OCI-LY7 (cell line): ENCODE results near the gene PRRX2. TPM values are rescaled to one million over a fixed set of nuclear protein-coding genes. Genes with fewer than 3 reads are reported as not detected.

Experiments
- BruUV-seq: library from RNA; stranded (reverse); fragments of 400-500 nt; replicated peaks from 2 replicates; lab custom pipeline; 2021; lab: Mats Ljungman, UMichigan
- CTCF ChIA-PET: fragments of 300-600 bp; sonication (Branson Sonifier 250); formaldehyde crosslinking; loops from one replicate; lab custom pipeline; 2022; ENCODE audit warnings: antibody characterized with exemption; ENCODE audit not compliant: unreplicated experiment; lab: Charles Lee
- POLR2A ChIA-PET: fragments of 300-600 bp; sonication (Branson Sonifier 250); formaldehyde crosslinking; loops from one replicate; lab custom pipeline; 2022; ENCODE audit warnings: antibody characterized with exemption; lab: Charles Lee
- DNase-seq: peaks from one replicate; pipeline ENCODE4 v3.0.0-alpha.2; 2015; ENCODE audit warnings: low spot score
- H2AFZ ChIP-seq: fragments of 200-600 bp; sonication (generic), shearing (Covaris generic); 2 replicates; pipeline ENCODE4 v1.6.1; 2014; ENCODE audit warnings: mild to moderate bottlenecking, antibody characterized with exemption, low read length, moderate library complexity
- H3K27ac ChIP-seq: fragments of 200-600 bp; sonication (generic); 2 replicates; pipeline ENCODE4 v1.5.1; 2014; ENCODE audit warnings: mixed run types, low read depth, mild to moderate bottlenecking, moderate library complexity, low read length, inconsistent platforms; ENCODE audit not compliant: poor library complexity, severe bottlenecking
- H3K36me3 ChIP-seq: fragments of 200-600 bp; sonication (generic); 2 replicates; pipeline ENCODE4 v1.6.1; 2014; ENCODE audit warnings: mild to moderate bottlenecking, antibody characterized with exemption, low read length, moderate library complexity, mixed read lengths; ENCODE audit not compliant: insufficient read depth
- H3K4me1 ChIP-seq: fragments of 200-600 bp; sonication (generic); 2 replicates; pipeline ENCODE4 v1.5.1; 2014; ENCODE audit warnings: mild to moderate bottlenecking, low read length; ENCODE audit not compliant: insufficient read depth, poor library complexity, severe bottlenecking
- H3K4me2 ChIP-seq: fragments of 200-600 bp; sonication (generic); 2 replicates; pipeline ENCODE4 v1.6.1; 2014; ENCODE audit warnings: mild to moderate bottlenecking, low read length
- H3K4me3 ChIP-seq: fragments of 200-600 bp; sonication (generic); 2 replicates; pipeline ENCODE4 v1.5.1; 2014; ENCODE audit warnings: mild to moderate bottlenecking, low read depth, low read length; ENCODE audit not compliant: poor library complexity, severe bottlenecking
- H3K79me2 ChIP-seq: fragments of 200-600 bp; sonication (generic); 2 replicates; pipeline ENCODE4 v1.6.1; 2016; ENCODE audit warnings: low read depth, mild to moderate bottlenecking, low read length, moderate library complexity, mixed read lengths; ENCODE audit not compliant: insufficient read depth
- H3K9me2 ChIP-seq: fragments of 200-600 bp; sonication (generic); 2 replicates; pipeline ENCODE4 v1.6.1; 2016; ENCODE audit warnings: mild to moderate bottlenecking, low read length, mixed read lengths; ENCODE audit not compliant: insufficient read depth
- H3K9me3 ChIP-seq: fragments of 200-600 bp; sonication (generic); 2 replicates; pipeline ENCODE4 v1.6.1; 2014; ENCODE audit warnings: mild to moderate bottlenecking, mixed run types, low read length, mixed read lengths
- H4K20me1 ChIP-seq: fragments of 200-600 bp; sonication (generic); 2 replicates; pipeline ENCODE4 v1.6.1; 2014; ENCODE audit warnings: mild to moderate bottlenecking, antibody characterized with exemption, low read length, moderate library complexity, mixed read lengths; ENCODE audit not compliant: insufficient read depth
- EZH2phosphoT487 ChIP-seq: fragments of 200-600 bp; sonication (generic); IDR thresholded peaks from 2 replicates; pipeline ENCODE4 v1.6.1; 2018; ENCODE audit warnings: low read depth, borderline replicate concordance, mild to moderate bottlenecking, mixed run types, antibody characterized with exemption, low read length, moderate library complexity, mixed read lengths
- intact Hi-C: fragments of 100-400 bp; cut with micrococcal nuclease; formaldehyde crosslinking; loops from one replicate; pipeline ENCODE4 v1.10.0; 2022; ENCODE audit not compliant: unreplicated experiment
- total RNA-seq, 2 experiments: library from RNA; depleted of rRNA in 1 of 2; stranded (reverse); fragments of >200 nt in 1 of 2; shearing (Covaris generic) in 1 of 2; gene quantifications; 2 replicates each; pipeline ENCODE4 v1.2.3, GENCODE V29; 2014 to 2022
- TF ChIP-seq, protein P1 (sequence below): fragments of 200-600 bp; sonication (generic); conservative IDR thresholded peaks from 2 replicates; pipeline ENCODE4 v1.5.1; 2014; ENCODE audit warnings: mild to moderate bottlenecking, antibody characterized with exemption, low read length, moderate library complexity, mixed read lengths

PRRX2 gene
- total RNA-seq, 2 experiments from 2014 or later = not detected

DNA sequence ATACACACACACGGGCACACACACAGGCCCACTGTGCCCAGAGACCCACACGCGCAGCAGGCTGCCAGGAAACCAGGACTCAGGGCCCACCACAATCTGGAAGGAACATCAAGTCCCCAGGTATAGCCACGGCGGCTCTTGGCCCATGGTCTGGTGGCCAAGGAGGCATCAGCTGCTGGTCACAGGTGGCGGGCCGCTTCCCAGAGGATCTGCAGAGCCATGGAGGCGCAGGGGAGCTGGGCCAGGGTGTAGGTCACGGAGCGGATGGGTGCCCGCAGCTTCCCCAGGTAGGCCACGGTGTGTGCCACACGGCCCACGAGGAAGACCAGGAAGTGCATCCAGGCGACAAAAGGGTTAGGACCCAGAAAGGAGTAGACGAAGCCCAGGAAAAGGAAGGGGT, 74.0 kb downstream of the PRRX2 start:
- CTCF ChIA-PET = no interaction called here

DNA sequence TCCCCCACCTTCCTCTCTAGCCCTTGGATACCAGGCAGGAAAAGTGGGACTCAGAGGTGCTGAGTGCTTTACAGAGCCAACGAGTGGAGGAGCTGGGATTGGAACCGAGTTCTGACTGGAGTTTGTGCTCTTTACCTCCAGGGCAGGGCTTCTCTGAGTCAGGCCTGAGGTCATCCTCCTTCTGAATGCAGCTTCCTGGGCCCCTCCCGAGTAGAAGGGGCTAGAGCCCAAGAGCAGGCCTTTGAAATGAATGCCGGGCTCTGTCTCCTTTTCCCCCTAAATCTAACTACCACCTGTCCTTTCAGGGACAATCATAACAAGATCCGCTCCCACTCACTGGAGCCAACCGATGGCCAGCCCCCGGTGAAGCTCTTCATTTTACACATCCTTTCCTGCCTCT, 74.7 kb downstream of the PRRX2 start:
- intact Hi-C loops = no loop called here
- H4K20me1 ChIP-seq = no peaks in the 10 kb centered on the region
- no peak overlapping the region for H3K4me3 ChIP-seq
- H3K9me2 ChIP-seq = no peaks in the 10 kb centered on the region
- no peak overlapping the region for H3K4me2 ChIP-seq
- BruUV-seq = no TSS peak
- TF ChIP-seq, protein P1, sequence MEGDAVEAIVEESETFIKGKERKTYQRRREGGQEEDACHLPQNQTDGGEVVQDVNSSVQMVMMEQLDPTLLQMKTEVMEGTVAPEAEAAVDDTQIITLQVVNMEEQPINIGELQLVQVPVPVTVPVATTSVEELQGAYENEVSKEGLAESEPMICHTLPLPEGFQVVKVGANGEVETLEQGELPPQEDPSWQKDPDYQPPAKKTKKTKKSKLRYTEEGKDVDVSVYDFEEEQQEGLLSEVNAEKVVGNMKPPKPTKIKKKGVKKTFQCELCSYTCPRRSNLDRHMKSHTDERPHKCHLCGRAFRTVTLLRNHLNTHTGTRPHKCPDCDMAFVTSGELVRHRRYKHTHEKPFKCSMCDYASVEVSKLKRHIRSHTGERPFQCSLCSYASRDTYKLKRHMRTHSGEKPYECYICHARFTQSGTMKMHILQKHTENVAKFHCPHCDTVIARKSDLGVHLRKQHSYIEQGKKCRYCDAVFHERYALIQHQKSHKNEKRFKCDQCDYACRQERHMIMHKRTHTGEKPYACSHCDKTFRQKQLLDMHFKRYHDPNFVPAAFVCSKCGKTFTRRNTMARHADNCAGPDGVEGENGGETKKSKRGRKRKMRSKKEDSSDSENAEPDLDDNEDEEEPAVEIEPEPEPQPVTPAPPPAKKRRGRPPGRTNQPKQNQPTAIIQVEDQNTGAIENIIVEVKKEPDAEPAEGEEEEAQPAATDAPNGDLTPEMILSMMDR = no peak
- TF ChIP-seq EZH2phosphoT487 = no peak
- H3K9me3 ChIP-seq = no peaks in the 10 kb centered on the region
- peaks cover 10% of the 10 kb centered on the region for H3K4me1 ChIP-seq
- H2AFZ ChIP-seq = no peak overlapping the region
- no peaks in the 10 kb centered on the region for H3K36me3 ChIP-seq
- H3K27ac ChIP-seq = no peak overlapping the region
- CTCF ChIA-PET = no interaction called here
- no peaks in the 10 kb centered on the region for H3K79me2 ChIP-seq
- POLR2A ChIA-PET = no interaction called here
- DNase-seq = no peak

More for the DNA sequence above, 74.0 kb downstream of the PRRX2 start:
- POLR2A ChIA-PET = no interaction called here
- H2AFZ ChIP-seq = no peak overlapping the region
- no peaks in the 10 kb centered on the region for H3K36me3 ChIP-seq
- H3K4me1 ChIP-seq = peaks cover 10% of the 10 kb centered on the region
- no peak overlapping the region for H3K27ac ChIP-seq
- BruUV-seq = no TSS peak
- intact Hi-C loops = loop anchor here (5.0 kb wide), 1 partner anchor 97 kb away; the partner anchor contains the start of gene ASB6
- no peaks in the 10 kb centered on the region for H4K20me1 ChIP-seq
- no peak overlapping the region for H3K4me2 ChIP-seq
- H3K9me2 ChIP-seq = no peaks in the 10 kb centered on the region
- DNase-seq = no peak
- H3K9me3 ChIP-seq = no peaks in the 10 kb centered on the region
- no peak overlapping the region for H3K4me3 ChIP-seq
- H3K79me2 ChIP-seq = no peaks in the 10 kb centered on the region
- TF ChIP-seq, protein P1 = no peak
- TF ChIP-seq EZH2phosphoT487 = no peak

DNA sequence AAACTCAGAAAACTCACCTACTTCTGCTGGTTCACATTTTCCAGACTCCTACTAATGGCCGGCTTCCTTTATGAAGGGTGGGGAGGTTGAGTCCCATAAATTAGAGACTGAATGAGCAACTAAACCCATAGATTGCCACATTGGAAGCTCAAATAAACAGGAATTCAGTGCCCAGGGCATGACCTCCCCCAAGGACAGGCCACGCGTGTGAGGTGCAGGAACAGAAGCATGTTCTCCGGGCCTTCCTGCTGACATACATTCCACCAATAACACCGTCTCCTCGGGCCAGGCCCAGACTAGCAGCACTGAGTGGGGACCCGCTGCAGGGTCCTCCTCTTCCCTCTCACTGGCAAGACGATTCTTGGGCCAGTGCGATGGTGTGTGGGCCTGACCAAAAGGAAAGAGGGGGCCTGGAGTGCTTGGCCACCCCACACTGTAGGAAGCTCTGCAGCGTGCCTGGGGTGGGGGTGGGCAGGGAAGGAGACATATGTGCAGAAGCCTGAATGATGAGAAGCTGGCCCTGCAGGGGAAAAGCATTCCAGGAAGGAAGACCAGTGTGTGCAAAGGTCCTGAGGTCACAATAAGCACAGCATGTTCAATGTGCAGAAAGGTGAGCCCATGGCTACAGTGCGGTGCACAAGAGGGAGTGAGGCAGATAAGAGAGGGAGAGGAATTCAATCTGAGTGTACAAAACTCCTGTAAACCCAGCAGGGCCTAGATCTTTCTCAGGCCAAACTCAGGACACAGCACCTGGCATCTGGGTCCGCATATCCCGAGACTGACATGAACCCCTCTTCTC, 75.4 kb downstream of the PRRX2 start:
- CTCF ChIA-PET = no interaction called here
- TF ChIP-seq, protein P1 = no peak
- no peak for TF ChIP-seq EZH2phosphoT487
- no peak overlapping the region for H2AFZ ChIP-seq
- H3K27ac ChIP-seq = no peak overlapping the region
- BruUV-seq = no TSS peak
- H3K9me3 ChIP-seq = no peaks in the 10 kb centered on the region
- no peaks in the 10 kb centered on the region for H3K79me2 ChIP-seq
- no peaks in the 10 kb centered on the region for H3K36me3 ChIP-seq
- no peaks in the 10 kb centered on the region for H4K20me1 ChIP-seq
- no peak overlapping the region for H3K4me3 ChIP-seq
- POLR2A ChIA-PET = no interaction called here
- no peaks in the 10 kb centered on the region for H3K9me2 ChIP-seq
- DNase-seq = no peak
- H3K4me1 ChIP-seq = peaks cover 10% of the 10 kb centered on the region
- no peak overlapping the region for H3K4me2 ChIP-seq
- intact Hi-C loops = no loop called here
